H9 (cell line): ENCODE data around the gene CAV3. TPM values are rescaled to one million over a fixed set of nuclear protein-coding genes. Genes with fewer than 3 reads are reported as not detected.

ENCODE experiments used
- DNase-seq: peaks from one replicate; pipeline ENCODE4 v3.0.0-alpha.2; 2017
- H2AFZ ChIP-seq: one replicate; pipeline ENCODE4 v1.6.1; 2013; ENCODE audit warnings: mild to moderate bottlenecking, low read length, control low read depth, moderate library complexity
- H2AK5ac ChIP-seq: 2 replicates; pipeline ENCODE4 v1.6.1; 2013; ENCODE audit warnings: low read length, control low read depth, mixed read lengths; ENCODE audit not compliant: insufficient read length
- H2BK120ac ChIP-seq: one replicate; pipeline ENCODE4 v1.6.1; 2013; ENCODE audit warnings: low read depth, mild to moderate bottlenecking, low read length, control low read depth, inconsistent platforms; ENCODE audit not compliant: poor library complexity, severe bottlenecking
- H2BK12ac ChIP-seq: 2 replicates; pipeline ENCODE4 v1.6.1; 2013; ENCODE audit warnings: low read length, control low read depth, mixed read lengths, low read depth; ENCODE audit not compliant: insufficient read length
- H2BK15ac ChIP-seq: 2 replicates; pipeline ENCODE4 v1.6.1; 2013; ENCODE audit warnings: low read depth, low read length, control low read depth
- H2BK20ac ChIP-seq: one replicate; pipeline ENCODE4 v1.6.1; 2013; ENCODE audit warnings: low read depth, mild to moderate bottlenecking, low read length, control low read depth, inconsistent platforms; ENCODE audit not compliant: poor library complexity, severe bottlenecking
- H2BK5ac ChIP-seq: 2 replicates; pipeline ENCODE4 v1.6.1; 2013; ENCODE audit warnings: low read length, control low read depth, mixed read lengths; ENCODE audit not compliant: insufficient read length
- H3K14ac ChIP-seq: 2 replicates; pipeline ENCODE4 v1.6.1; 2013; ENCODE audit warnings: low read length, control low read depth; ENCODE audit not compliant: insufficient read depth
- H3K18ac ChIP-seq: 2 replicates; pipeline ENCODE4 v1.6.1; 2013; ENCODE audit warnings: low read depth, mild to moderate bottlenecking, mixed read lengths, low read length, control low read depth; ENCODE audit not compliant: insufficient read length
- H3K23ac ChIP-seq: 2 replicates; pipeline ENCODE4 v1.6.1; 2013; ENCODE audit warnings: low read length, control low read depth, mixed read lengths, low read depth; ENCODE audit not compliant: insufficient read length
- H3K23me2 ChIP-seq: 2 replicates; pipeline ENCODE4 v1.6.1; 2013; ENCODE audit warnings: low read depth, mild to moderate bottlenecking, mixed read lengths, low read length, control low read depth; ENCODE audit not compliant: insufficient read length, poor library complexity, severe bottlenecking
- H3K27ac ChIP-seq: 2 replicates; pipeline ENCODE4 v1.5.1; 2013; ENCODE audit warnings: low read length, control low read depth, mixed read lengths, low read depth; ENCODE audit not compliant: insufficient read length
- H3K27me3 ChIP-seq: 2 replicates; pipeline ENCODE4 v1.6.1; 2013; ENCODE audit warnings: low read length, control low read depth, inconsistent platforms; ENCODE audit not compliant: insufficient read depth
- H3K4ac ChIP-seq: 2 replicates; pipeline ENCODE4 v1.6.1; 2013; ENCODE audit warnings: low read depth, mild to moderate bottlenecking, control low read depth, inconsistent platforms, low read length, moderate library complexity
- H3K4me1 ChIP-seq: 2 replicates; pipeline ENCODE4 v1.6.1; 2013; ENCODE audit warnings: low read length, control low read depth, inconsistent platforms; ENCODE audit not compliant: insufficient read depth
- H3K4me2 ChIP-seq: 2 replicates; pipeline ENCODE4 v1.6.1; 2013; ENCODE audit warnings: low read length, control low read depth, mixed read lengths; ENCODE audit not compliant: insufficient read length, insufficient read depth
- H3K56ac ChIP-seq: 2 replicates; pipeline ENCODE4 v1.6.1; 2013; ENCODE audit warnings: low read depth, mild to moderate bottlenecking, mixed read lengths, low read length, control low read depth; ENCODE audit not compliant: insufficient read length
- H3K79me1 ChIP-seq: 2 replicates; pipeline ENCODE4 v1.6.1; 2013; ENCODE audit warnings: low read depth, mild to moderate bottlenecking, moderate library complexity, low read length, control low read depth, inconsistent platforms; ENCODE audit not compliant: insufficient read depth, poor library complexity, severe bottlenecking
- H3K79me2 ChIP-seq: 2 replicates; pipeline ENCODE4 v1.6.1; 2013; ENCODE audit warnings: low read length, control low read depth, inconsistent platforms; ENCODE audit not compliant: insufficient read depth
- H3K9ac ChIP-seq: 2 replicates; pipeline ENCODE4 v1.6.1; 2013; ENCODE audit warnings: low read length, control low read depth, mixed read lengths; ENCODE audit not compliant: insufficient read length; ENCODE audit errors: extremely low read depth
- H3K9me3 ChIP-seq: one replicate; pipeline ENCODE4 v1.6.1; 2013; ENCODE audit warnings: low read depth, low read length, inconsistent platforms; ENCODE audit not compliant: control insufficient read depth
- H3T11ph ChIP-seq: one replicate; pipeline ENCODE4 v1.6.1; 2013; ENCODE audit warnings: mild to moderate bottlenecking, low read length, control low read depth, inconsistent platforms
- H4K20me1 ChIP-seq: one replicate; pipeline ENCODE4 v1.6.1; 2013; ENCODE audit not compliant: control insufficient read depth, insufficient read length, insufficient read depth
- H4K5ac ChIP-seq: 2 replicates; pipeline ENCODE4 v1.6.1; 2013; ENCODE audit warnings: low read depth, mild to moderate bottlenecking, mixed read lengths, low read length, control low read depth; ENCODE audit not compliant: insufficient read length
- H4K8ac ChIP-seq: replicated peaks from 2 replicates; pipeline ENCODE4 v1.6.1; 2013; ENCODE audit warnings: low read length, control low read depth, mixed read lengths, low read depth; ENCODE audit not compliant: insufficient read length
- H4K91ac ChIP-seq: 2 replicates; pipeline ENCODE4 v1.6.1; 2013; ENCODE audit warnings: low read depth, mild to moderate bottlenecking, moderate library complexity, mixed read lengths, low read length, control low read depth; ENCODE audit not compliant: insufficient read length
- H3K27ac Mint-ChIP-seq, 3 experiments: 2 replicates in 2 of 3; 3 replicates in 1 of 3; pipeline ENCODE4 v1.8.0; 2020 to 2021; ENCODE audit warnings: mixed read lengths in 3 of 3, mild to moderate bottlenecking in 1 of 3, moderate library complexity in 1 of 3
- H3K27me3 Mint-ChIP-seq: 2 replicates; pipeline ENCODE4 v1.8.0; 2021; ENCODE audit warnings: low read depth, mild to moderate bottlenecking, moderate library complexity, mixed read lengths
- H3K36me3 Mint-ChIP-seq, 3 experiments: 2 replicates in 2 of 3; 3 replicates in 1 of 3; pipeline ENCODE4 v1.8.0; 2020 to 2021; ENCODE audit warnings: low read depth in 3 of 3, mixed read lengths in 3 of 3; ENCODE audit not compliant: insufficient read depth in 1 of 3
- H3K4me1 Mint-ChIP-seq, 2 experiments: 2 replicates each; pipeline ENCODE4 v1.8.0; 2020; ENCODE audit warnings: mixed read lengths in 2 of 2
- H3K4me3 Mint-ChIP-seq, 2 experiments: 2 replicates in 1 of 2; 3 replicates in 1 of 2; pipeline ENCODE4 v1.8.0; 2020 to 2021; ENCODE audit warnings: mild to moderate bottlenecking in 2 of 2, mixed read lengths in 2 of 2, moderate library complexity in 1 of 2
- H3K9me3 Mint-ChIP-seq, 2 experiments: 2 replicates in 1 of 2; 3 replicates in 1 of 2; pipeline ENCODE4 v1.8.0; 2020; ENCODE audit warnings: mild to moderate bottlenecking in 2 of 2, mixed read lengths in 2 of 2, moderate library complexity in 1 of 2
- CTCF ChIP-seq: fragments of 200-600 bp; sonication (generic); conservative IDR thresholded peaks from 3 replicates; pipeline ENCODE4 v1.8.0; 2021; ENCODE audit warnings: antibody characterized with exemption, mild to moderate bottlenecking
- total RNA-seq: library from RNA; stranded (reverse); gene quantifications from 2 replicates; pipeline ENCODE4 v1.2.1, GENCODE V29; 2021

CAV3 gene
- total RNA-seq, 1 experiment from 2014 or later = not detected

GRCh38 chr3:8780279-8780678 lies 46.7 kb downstream of the CAV3 start:
- no peaks in the 10 kb centered on the region for H3K23me2 ChIP-seq
- H3K36me3 Mint-ChIP-seq = peaks cover 0 to 3% (median 0%) of the 10 kb centered on the region in 3 experiments; a peak in 2 of 7 replicates
- H3K9ac ChIP-seq = no peak overlapping the region
- H3K27ac Mint-ChIP-seq = no peak overlapping the region
- no peak overlapping the region for H4K5ac ChIP-seq
- no peaks in the 10 kb centered on the region for H4K20me1 ChIP-seq
- no peak overlapping the region for H3K27ac ChIP-seq
- no peak overlapping the region for H4K8ac ChIP-seq
- H2AK5ac ChIP-seq = no peak overlapping the region
- H3K18ac ChIP-seq = no peak overlapping the region
- H3K4me1 ChIP-seq = peaks cover 5% of the 10 kb centered on the region; the same call in 1 of the 2 replicates
- H3K79me1 ChIP-seq = no peaks in the 10 kb centered on the region
- no peaks in the 10 kb centered on the region for H3K27me3 ChIP-seq
- no peak overlapping the region for H3K4ac ChIP-seq
- no peak overlapping the region for H2AFZ ChIP-seq
- no peak overlapping the region for H3K4me2 ChIP-seq
- no peaks in the 10 kb centered on the region for H3K9me3 ChIP-seq
- peaks cover 20% of the 10 kb centered on the region for H3K27me3 Mint-ChIP-seq
- no peaks in the 10 kb centered on the region for H3K9me3 Mint-ChIP-seq
- no peak overlapping the region for H3K23ac ChIP-seq
- peaks cover 4 to 5% of the 10 kb centered on the region in 2 experiments; a peak in 2 of 4 replicates for H3K4me1 Mint-ChIP-seq
- no peaks in the 10 kb centered on the region for H3K79me2 ChIP-seq
- no peak overlapping the region for H3T11ph ChIP-seq
- no peak overlapping the region for H2BK120ac ChIP-seq
- H2BK15ac ChIP-seq = no peak overlapping the region
- H4K91ac ChIP-seq = no peak overlapping the region
- TF ChIP-seq CTCF = no peak
- H2BK12ac ChIP-seq = no peak overlapping the region
- no peak overlapping the region for H2BK5ac ChIP-seq
- H2BK20ac ChIP-seq = no peak overlapping the region
- no peak overlapping the region for H3K56ac ChIP-seq
- no peak for DNase-seq
- no peak overlapping the region for H3K4me3 Mint-ChIP-seq
- no peak overlapping the region for H3K14ac ChIP-seq
